HG02885 (cell line): ENCODE data around the gene ELMO3.

Experiments
- ATAC-seq: cut with Tn5 transposase; IDR thresholded peaks from one replicate; pipeline ENCODE4 v1.9.1; 2021; ENCODE audit warnings: mild to moderate bottlenecking; ENCODE audit not compliant: unreplicated experiment, poor library complexity

Gene ELMO3

GRCh38 chr16:67163164-67163998 is 35.5 kb upstream of the ELMO3 start:
- no peak for ATAC-seq

- no peak for ATAC-seq
Observed at GRCh38 chr16:67163999-67164558, 34.9 kb upstream of the ELMO3 start.

GRCh38 chr16:67164599-67165061 is 34.3 kb upstream of the ELMO3 start, which contains the start of gene HSF4:
Gene HSF4 (plus strand): TSS chr16:67164745. CDS start chr16:67164812, 67 bp downstream.
- no peak for ATAC-seq

- no peak for ATAC-seq
Observed at GRCh38 chr16:67165121-67166078, 33.5 kb upstream of the ELMO3 start.

- ATAC-seq, result no peak
Observed at GRCh38 chr16:67166110-67166547, 32.8 kb upstream of the ELMO3 start.

GRCh38 chr16:67166598-67167168 is 32.2 kb upstream of the ELMO3 start:
- ATAC-seq, result no peak

GRCh38 chr16:67167588-67167987 is 31.3 kb upstream of the ELMO3 start:
- no peak for ATAC-seq

GRCh38 chr16:67169011-67169451 is 29.9 kb upstream of the ELMO3 start:
- no peak for ATAC-seq

- no peak for ATAC-seq
Observed at GRCh38 chr16:67169642-67170167, 29.2 kb upstream of the ELMO3 start.

- peak; percentile 46 for ATAC-seq
Observed at GRCh38 chr16:67170168-67170948, 28.6 kb upstream of the ELMO3 start, which contains the start of gene NOL3. Gene NOL3 (plus strand): TSS chr16:67170538.

GRCh38 chr16:67170949-67171649 is 27.8 kb upstream of the ELMO3 start:
- no peak for ATAC-seq

- ATAC-seq, result no peak
Observed at GRCh38 chr16:67173323-67173722, 25.6 kb upstream of the ELMO3 start.

- ATAC-seq, result peak; percentile 38
Observed at GRCh38 chr16:67173808-67174705, 24.9 kb upstream of the ELMO3 start.

GRCh38 chr16:67174706-67175231 is 24.2 kb upstream of the ELMO3 start:
- no peak for ATAC-seq

- no peak for ATAC-seq
Observed at GRCh38 chr16:67176662-67177061, 22.3 kb upstream of the ELMO3 start.

- no peak for ATAC-seq
Observed at GRCh38 chr16:67177743-67178699, 20.9 kb upstream of the ELMO3 start.
